Measurements from ENCODE around the gene INAFM2. TPM values are rescaled to one million over a fixed set of nuclear protein-coding genes. Genes with fewer than 3 reads are reported as not detected.
A peak's percentile ranks its signal among the peaks of the same experiment; 100 is the strongest.

The INAFM2 gene
- total and polyA plus RNA-seq, 7 experiments from 2014 or later = 2.0 to 21.2 (median 8.4) TPM

DNA sequence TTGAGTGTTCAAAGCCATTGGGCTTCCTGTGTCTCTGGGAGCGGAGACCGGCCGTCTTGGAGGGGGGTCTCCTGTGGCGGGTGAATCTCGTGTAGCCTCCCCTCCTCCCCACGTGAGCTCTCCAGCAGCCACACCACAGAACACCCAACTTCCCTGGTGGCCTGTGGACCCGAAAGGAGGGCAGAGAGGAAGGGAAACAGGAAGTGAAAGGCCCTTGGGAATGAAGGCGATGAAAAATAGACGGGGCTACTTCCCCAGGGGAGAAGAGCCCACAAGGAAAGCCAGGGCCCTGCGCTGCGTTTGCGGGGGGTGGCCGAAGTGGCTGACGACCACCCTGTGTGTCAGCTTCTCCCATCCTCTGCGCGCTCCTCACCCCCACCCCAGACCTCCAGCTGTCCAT lies 46.0 kb upstream of the INAFM2 start:
- CTCF ChIA-PET = interaction anchor here (0.6 to 5.6 kb wide), 10 partner anchors 14 to 248 kb away, joined by 3 to 143 read pairs (median 4); partner anchors contain the start of genes CCDC9B and PLCB2
- peaks cover 0 to 13% of the 10 kb centered on the region in 2 donors for H3K27me3 ChIP-seq (ENCODE audit: control insufficient read depth in 2 of 2, insufficient read depth in 2 of 2, low read length in 2 of 2)
- Mint-ChIP-seq H3K27ac (no peak overlapping the region), H3K9me3 (no peaks in the 10 kb centered on the region), H3K36me3 (no peaks in the 10 kb centered on the region), H3K4me3 (no peak overlapping the region), H3K4me1 (peaks cover 0 to 20% (median 5%) of the 10 kb centered on the region in 7 donors), H3K27me3 (peaks cover 17 to 42% (median 21%) of the 10 kb centered on the region in 5 donors)
- intact Hi-C loops (cut with micrococcal nuclease) = no loop called here
- no peaks in the 10 kb centered on the region for H3K36me3 ChIP-seq (ENCODE audit: control insufficient read depth in 2 of 3, insufficient read depth in 3 of 3, low read length in 3 of 3)
- H3K27ac ChIP-seq (ENCODE audit: low read depth, low read length) = no peak overlapping the region
- ATAC-seq = no peak
- H3K4me1 ChIP-seq (ENCODE audit: control insufficient read depth in 2 of 2, insufficient read depth in 2 of 2, low read length in 2 of 2) = peaks cover 0 to 3% of the 10 kb centered on the region in 2 donors
- no peaks in the 10 kb centered on the region for H3K9me3 ChIP-seq (ENCODE audit: control insufficient read depth in 2 of 3, low read length in 3 of 3)
- POLR2A ChIA-PET = interaction anchor here (1.2 to 3.8 kb wide), 2 partner anchors 13 to 32 kb away, joined by 4 to 29 read pairs; partner anchors contain the start of gene PLCB2
- no peak overlapping the region for H3K4me3 ChIP-seq (ENCODE audit: low read length)
- DNase-seq = no peak

DNA sequence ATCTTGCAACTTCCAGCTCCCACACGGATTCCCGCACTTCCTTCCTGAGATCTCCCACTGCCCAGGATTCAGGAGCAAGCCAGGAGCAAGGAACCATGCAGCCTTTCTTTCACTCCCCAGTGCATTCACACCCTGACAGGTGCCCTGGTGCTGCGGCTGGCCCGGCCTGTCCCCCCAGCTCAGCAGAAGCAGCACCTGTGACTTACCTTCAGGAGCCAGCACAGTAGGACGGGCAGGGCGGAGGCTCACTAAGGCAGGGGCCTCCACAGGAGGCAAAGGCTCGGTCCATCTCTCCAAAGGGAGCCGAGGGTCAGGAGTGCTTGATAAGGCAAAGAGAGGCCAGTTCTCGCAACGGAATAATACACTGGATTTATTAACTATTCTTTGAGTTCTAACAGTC lies 45.5 kb upstream of the INAFM2 start:
- ATAC-seq (no peak), DNase-seq (no peak)
- no peak overlapping the region for H3K27ac ChIP-seq (ENCODE audit: low read depth, low read length)
- Mint-ChIP-seq H3K36me3 (no peaks in the 10 kb centered on the region), H3K27me3 (peaks cover 17 to 43% (median 21%) of the 10 kb centered on the region in 5 donors), H3K4me1 (peaks cover 0 to 20% (median 5%) of the 10 kb centered on the region in 7 donors), H3K4me3 (no peak overlapping the region), H3K9me3 (no peaks in the 10 kb centered on the region), H3K27ac (peak overlapping the region in 1 of 9 donors; percentile 86)
- ChIA-PET CTCF (interaction anchor here (0.6 to 5.6 kb wide), 11 partner anchors 13 to 371 kb away, joined by 3 to 143 read pairs (median 4); partner anchors contain the start of genes CCDC9B and PLCB2), POLR2A (interaction anchor here (1.2 to 3.8 kb wide), 2 partner anchors 13 to 31 kb away, joined by 4 to 29 read pairs; partner anchors contain the start of gene PLCB2)
- peaks cover 0 to 13% of the 10 kb centered on the region in 2 donors for H3K27me3 ChIP-seq (ENCODE audit: control insufficient read depth in 2 of 2, insufficient read depth in 2 of 2, low read length in 2 of 2)
- intact Hi-C loops (cut with micrococcal nuclease) = no loop called here
- H3K36me3 ChIP-seq (ENCODE audit: control insufficient read depth in 2 of 3, insufficient read depth in 3 of 3, low read length in 3 of 3) = no peaks in the 10 kb centered on the region
- H3K4me1 ChIP-seq (ENCODE audit: control insufficient read depth in 2 of 2, insufficient read depth in 2 of 2, low read length in 2 of 2) = peaks cover 0 to 3% of the 10 kb centered on the region in 2 donors
- no peaks in the 10 kb centered on the region for H3K9me3 ChIP-seq (ENCODE audit: control insufficient read depth in 2 of 3, low read length in 3 of 3)
- H3K4me3 ChIP-seq (ENCODE audit: low read length) = no peak overlapping the region

DNA sequence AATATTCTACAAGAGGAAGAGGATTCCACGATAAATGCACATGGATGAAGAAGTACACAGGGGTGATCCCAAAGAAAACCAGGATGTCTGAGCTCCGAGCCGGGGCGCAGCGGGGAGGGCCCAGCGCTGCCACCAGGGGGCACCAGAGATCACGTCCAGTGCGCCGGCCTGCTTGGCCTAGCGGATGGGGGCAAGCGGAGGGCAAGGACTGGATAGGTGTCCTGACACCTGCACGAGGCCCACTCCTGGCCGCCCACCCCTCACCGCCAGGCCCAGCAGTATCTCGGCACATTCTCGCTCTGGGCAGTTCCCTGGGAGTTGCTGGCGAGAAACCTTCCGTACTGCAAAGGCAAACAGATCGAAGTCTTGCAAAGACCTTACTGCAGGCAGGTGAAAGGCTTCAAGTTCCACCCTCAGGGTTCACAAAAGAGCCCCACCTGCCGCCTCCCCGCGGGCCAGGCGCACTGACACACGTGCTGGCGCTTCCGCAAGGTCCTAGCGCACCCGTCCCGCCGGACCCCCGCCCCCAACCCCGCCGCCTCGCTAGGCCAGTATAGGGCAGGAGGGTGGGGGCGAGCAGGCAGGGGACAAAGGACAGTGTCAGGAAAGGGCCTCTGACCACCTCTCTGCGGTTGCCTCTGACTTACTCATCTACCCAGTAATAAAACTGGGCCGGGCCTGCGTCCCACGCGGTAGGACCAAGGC lies 43.9 kb upstream of the INAFM2 start:
- ATAC-seq = peak; percentile 49
- Mint-ChIP-seq H3K27me3 (peaks cover 17 to 56% (median 21%) of the 10 kb centered on the region in 5 donors), H3K4me1 (peaks cover 0 to 20% (median 5%) of the 10 kb centered on the region in 7 donors), H3K36me3 (peaks cover 0 to 3% (median 0%) of the 10 kb centered on the region in 5 donors), H3K27ac (no peak overlapping the region), H3K9me3 (no peaks in the 10 kb centered on the region), H3K4me3 (peak overlapping the region in 2 of 10 donors; percentile 4 to 39)
- H3K4me1 ChIP-seq (ENCODE audit: control insufficient read depth in 2 of 2, insufficient read depth in 2 of 2, low read length in 2 of 2) = peaks cover 0 to 3% of the 10 kb centered on the region in 2 donors
- CTCF ChIA-PET = interaction anchor here (0.6 to 4.5 kb wide), 27 partner anchors 10 to 498 kb away, joined by 3 to 143 read pairs (median 4); partner anchors contain the start of genes CCDC9B, INAFM2 and PLCB2
- no peak overlapping the region for H3K4me3 ChIP-seq (ENCODE audit: low read length)
- H3K36me3 ChIP-seq (ENCODE audit: control insufficient read depth in 2 of 3, insufficient read depth in 3 of 3, low read length in 3 of 3) = no peaks in the 10 kb centered on the region
- POLR2A ChIA-PET = interaction anchor here (0.7 to 3.8 kb wide), 3 partner anchors 30 to 59 kb away, joined by 3 to 29 read pairs (median 5); partner anchors contain the start of gene PLCB2
- H3K27me3 ChIP-seq (ENCODE audit: control insufficient read depth in 2 of 2, insufficient read depth in 2 of 2, low read length in 2 of 2) = peaks cover 0 to 13% of the 10 kb centered on the region in 2 donors
- no peak overlapping the region for H3K27ac ChIP-seq (ENCODE audit: low read depth, low read length)
- DNase-seq = peak; percentile 22 to 84 (median 59)
- H3K9me3 ChIP-seq (ENCODE audit: control insufficient read depth in 2 of 3, low read length in 3 of 3) = no peaks in the 10 kb centered on the region
- intact Hi-C loops (cut with micrococcal nuclease) = loop anchor here (1.0 to 5.0 kb wide), 4 partner anchors 31 to 143 kb away; partner anchors contain the start of gene INAFM2 (in 2 of the 2)

DNA sequence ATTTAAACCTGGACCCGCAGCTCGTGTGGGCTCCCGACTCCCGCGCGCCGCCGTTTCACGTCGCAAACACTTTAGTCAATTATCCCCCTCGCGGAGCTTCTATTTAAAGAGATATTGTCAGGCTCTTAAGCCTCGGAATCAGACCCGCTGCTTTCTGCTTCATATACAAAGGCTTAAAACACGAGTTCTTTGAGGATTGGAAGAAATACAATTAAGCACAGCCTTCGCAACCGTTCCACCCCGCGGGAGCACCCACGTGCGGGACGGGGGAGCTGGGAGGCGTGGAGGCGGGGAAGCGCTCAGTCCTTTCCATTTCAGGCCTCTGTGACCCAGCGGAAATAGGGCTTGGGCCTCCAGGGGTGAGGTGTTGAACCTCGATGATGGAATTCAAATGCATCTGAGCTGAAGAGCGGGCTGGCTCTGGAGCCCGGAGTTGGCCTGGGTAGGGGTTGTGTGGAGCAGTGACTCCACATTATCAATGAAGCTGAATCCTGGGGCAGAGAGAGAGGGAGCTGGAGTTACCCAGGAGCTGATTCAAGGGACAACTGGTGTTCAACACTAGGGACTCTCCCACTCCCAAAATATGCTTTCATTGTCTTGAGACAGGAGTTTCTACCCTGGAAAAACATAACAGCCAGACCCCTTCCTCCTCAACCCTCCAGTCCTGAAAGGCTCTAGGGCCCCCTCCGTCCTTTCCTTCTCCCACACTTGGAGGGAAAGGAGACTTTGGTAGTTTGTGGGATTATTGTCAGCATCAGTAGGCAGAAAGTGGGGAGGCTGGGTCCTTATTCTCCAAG lies 43.0 kb upstream of the INAFM2 start:
- H3K9me3 Mint-ChIP-seq = peaks cover 0 to under 1% (median 0%) of the 10 kb centered on the region in 11 donors
- no peak for ATAC-seq
- POLR2A ChIA-PET = interaction anchor here (3.8 kb wide), 1 partner anchor 29 kb away, joined by 29 read pairs; the partner anchor contains the start of gene PLCB2
- H3K4me3 ChIP-seq (ENCODE audit: low read length) = no peak overlapping the region
- peaks cover 0 to 3% (median 0%) of the 10 kb centered on the region in 5 donors for H3K36me3 Mint-ChIP-seq
- peaks cover 0 to 3% of the 10 kb centered on the region in 2 donors for H3K4me1 ChIP-seq (ENCODE audit: control insufficient read depth in 2 of 2, insufficient read depth in 2 of 2, low read length in 2 of 2)
- peak overlapping the region in 8 of 10 donors; percentile 35 to 76 (median 60) for H3K4me3 Mint-ChIP-seq
- no peaks in the 10 kb centered on the region for H3K36me3 ChIP-seq (ENCODE audit: control insufficient read depth in 2 of 3, insufficient read depth in 3 of 3, low read length in 3 of 3)
- H3K9me3 ChIP-seq (ENCODE audit: control insufficient read depth in 2 of 3, low read length in 3 of 3) = no peaks in the 10 kb centered on the region
- no peak for DNase-seq
- CTCF ChIA-PET = interaction anchor here (0.8 to 4.5 kb wide), 11 partner anchors 9 to 238 kb away, joined by 3 to 143 read pairs (median 4); partner anchors contain the start of genes CCDC9B, INAFM2 and PLCB2
- H3K27ac ChIP-seq (ENCODE audit: low read depth, low read length) = no peak overlapping the region
- peaks cover 0 to 17% (median 5%) of the 10 kb centered on the region in 7 donors for H3K4me1 Mint-ChIP-seq
- H3K27me3 Mint-ChIP-seq = peaks cover 17 to 56% (median 21%) of the 10 kb centered on the region in 5 donors
- peaks cover 0 to 13% of the 10 kb centered on the region in 2 donors for H3K27me3 ChIP-seq (ENCODE audit: control insufficient read depth in 2 of 2, insufficient read depth in 2 of 2, low read length in 2 of 2)
- intact Hi-C loops (cut with micrococcal nuclease) = loop anchor here (5.0 kb wide), 1 partner anchor 42 kb away; the partner anchor contains the start of gene INAFM2 (in 2 of the 2)
- no peak overlapping the region for H3K27ac Mint-ChIP-seq

DNA sequence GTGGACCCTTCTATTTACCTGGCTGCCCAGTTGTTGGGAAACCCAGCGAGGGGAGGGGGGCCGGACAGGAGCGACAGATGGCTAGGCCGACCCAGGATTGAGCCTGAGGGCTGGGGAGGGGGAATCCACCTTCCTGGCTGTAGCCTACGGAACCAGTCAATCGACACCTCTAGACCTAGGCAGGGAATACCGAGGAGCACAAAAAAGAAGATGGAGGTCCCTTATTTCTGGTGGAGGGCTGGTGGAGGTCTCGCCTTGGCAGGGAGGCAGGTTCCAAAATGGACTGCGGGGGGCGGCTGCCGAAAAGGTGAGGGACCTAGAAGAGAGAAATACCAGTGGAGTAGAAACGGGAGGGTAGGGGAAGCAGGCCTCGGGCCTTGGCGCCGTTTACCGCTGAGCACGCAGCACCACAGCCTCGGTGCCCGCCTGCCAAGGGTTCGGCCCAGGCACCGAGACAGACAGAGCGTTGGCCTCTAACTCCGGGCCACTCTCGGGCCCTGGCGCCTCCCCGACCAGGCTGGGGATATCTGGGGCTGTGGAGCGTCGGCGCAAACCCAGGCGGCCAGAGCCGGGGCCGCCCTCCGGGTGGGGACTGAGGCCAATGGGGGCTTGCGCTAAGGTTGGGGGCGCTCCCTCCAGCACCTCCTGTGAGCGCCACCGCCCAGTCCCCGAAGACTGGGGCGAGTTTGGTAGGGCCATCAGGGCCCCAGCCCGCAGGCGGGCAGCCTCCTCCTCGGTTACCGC lies 42.3 kb upstream of the INAFM2 start:
- ChIA-PET POLR2A (interaction anchor here (3.8 kb wide), 1 partner anchor 28 kb away, joined by 29 read pairs; the partner anchor contains the start of gene PLCB2), CTCF (interaction anchor here (1.0 to 4.5 kb wide), 7 partner anchors 9 to 236 kb away, joined by 3 to 143 read pairs (median 8); partner anchors contain the start of genes CCDC9B and PLCB2)
- H3K9me3 Mint-ChIP-seq = peaks cover 0 to 2% (median 0%) of the 10 kb centered on the region in 11 donors
- intact Hi-C loops (cut with micrococcal nuclease) = loop anchor here (5.0 kb wide), 1 partner anchor 41 kb away; the partner anchor contains the start of gene INAFM2 (in 2 of the 2)
- peaks cover 17 to 56% (median 21%) of the 10 kb centered on the region in 5 donors for H3K27me3 Mint-ChIP-seq
- no peaks in the 10 kb centered on the region for H3K36me3 ChIP-seq (ENCODE audit: control insufficient read depth in 2 of 3, insufficient read depth in 3 of 3, low read length in 3 of 3)
- H3K27me3 ChIP-seq (ENCODE audit: control insufficient read depth in 2 of 2, insufficient read depth in 2 of 2, low read length in 2 of 2) = peaks cover 0 to 13% of the 10 kb centered on the region in 2 donors
- H3K4me1 Mint-ChIP-seq = peaks cover 0 to 11% (median 5%) of the 10 kb centered on the region in 7 donors
- H3K9me3 ChIP-seq (ENCODE audit: control insufficient read depth in 2 of 3, low read length in 3 of 3) = no peaks in the 10 kb centered on the region
- ATAC-seq (no peak), DNase-seq (no peak)
- H3K27ac Mint-ChIP-seq = no peak overlapping the region
- peaks cover 0 to 3% (median 0%) of the 10 kb centered on the region in 5 donors for H3K36me3 Mint-ChIP-seq
- H3K4me3 ChIP-seq (ENCODE audit: low read length) = no peak overlapping the region
- H3K4me1 ChIP-seq (ENCODE audit: control insufficient read depth in 2 of 2, insufficient read depth in 2 of 2, low read length in 2 of 2) = peaks cover 0 to 3% of the 10 kb centered on the region in 2 donors
- H3K27ac ChIP-seq (ENCODE audit: low read depth, low read length) = no peak overlapping the region
- peak overlapping the region; percentile 35 to 76 (median 58) for H3K4me3 Mint-ChIP-seq

All from naive thymus-derived CD4-positive, alpha-beta T cell (primary cell).